GM12872 (cell line): ENCODE measurements around the gene DHRS7C.
A peak's percentile ranks its signal among the peaks of the same experiment; 100 is the strongest.

Experiments used
- CTCF ChIP-seq: IDR thresholded peaks from 3 replicates; pipeline ENCODE4 v1.5.1; 2011; ENCODE audit warnings: low read depth, mild to moderate bottlenecking, low read length, moderate library complexity; ENCODE audit not compliant: insufficient read depth

DHRS7C gene

GRCh38 chr17:9771465-9771864, 19.9 kb downstream of the DHRS7C start:
- TF ChIP-seq CTCF = no peak

DNA sequence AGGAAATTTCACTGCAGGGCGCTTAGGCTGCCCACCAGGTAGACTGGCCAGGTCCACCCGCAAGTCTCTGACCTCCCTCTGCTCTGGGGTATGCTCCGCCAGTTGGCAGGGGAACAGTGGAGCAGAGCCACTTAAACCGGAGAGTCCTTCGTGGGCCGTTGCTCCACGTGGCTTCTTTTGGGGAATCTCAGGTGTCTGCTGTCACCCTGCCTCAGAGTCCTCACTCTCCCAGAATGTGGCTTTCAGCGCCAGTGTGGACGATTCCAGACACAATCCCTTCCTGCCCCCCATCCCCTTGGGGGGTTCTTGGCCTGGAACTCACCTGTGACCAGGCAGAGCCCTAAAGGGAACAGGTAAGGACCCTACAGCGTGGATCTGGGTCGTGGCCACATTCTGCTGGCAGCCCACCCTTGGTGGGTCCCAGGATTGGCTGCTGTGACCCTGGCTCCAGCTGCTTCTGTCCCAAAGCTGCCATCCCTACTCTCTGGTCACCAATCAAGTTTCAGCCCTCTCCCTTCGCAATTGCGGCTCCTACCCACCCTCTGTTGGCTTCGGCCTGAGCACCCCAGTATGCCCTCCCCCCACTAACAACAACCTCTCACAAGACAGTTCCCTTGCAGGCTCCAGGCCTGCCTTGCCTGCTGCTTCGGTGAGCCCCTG, 22.2 kb downstream of the DHRS7C start:
- TF ChIP-seq CTCF = no peak

DNA sequence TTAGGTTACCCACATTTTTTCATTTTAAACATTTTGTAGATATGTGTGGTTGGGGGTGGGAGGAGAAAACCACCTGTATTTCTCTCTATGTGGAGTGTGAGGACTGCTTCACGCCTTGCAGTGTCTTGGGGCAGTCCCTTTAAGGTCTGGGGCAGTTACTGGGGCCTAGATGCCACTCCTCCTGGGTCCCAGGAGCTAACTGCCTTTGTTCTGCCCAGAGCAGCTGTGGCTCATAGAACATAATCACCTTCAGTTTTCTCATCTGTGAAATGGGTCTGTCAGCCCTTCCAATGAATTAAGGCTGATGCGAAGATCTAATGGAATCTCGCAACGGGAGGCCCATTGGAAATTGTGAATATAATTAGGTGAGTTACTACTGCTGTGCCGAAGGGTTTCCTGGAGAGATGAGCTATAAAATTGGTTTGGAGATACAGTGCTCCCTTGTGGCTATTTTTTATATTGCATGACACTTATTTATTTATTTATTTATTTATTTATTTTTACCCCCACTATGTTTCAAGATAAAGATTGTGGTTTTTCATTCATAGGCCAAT, 22.9 kb downstream of the DHRS7C start:
- peak; percentile 32; the same call in 1 of the 3 replicates for TF ChIP-seq CTCF

DNA sequence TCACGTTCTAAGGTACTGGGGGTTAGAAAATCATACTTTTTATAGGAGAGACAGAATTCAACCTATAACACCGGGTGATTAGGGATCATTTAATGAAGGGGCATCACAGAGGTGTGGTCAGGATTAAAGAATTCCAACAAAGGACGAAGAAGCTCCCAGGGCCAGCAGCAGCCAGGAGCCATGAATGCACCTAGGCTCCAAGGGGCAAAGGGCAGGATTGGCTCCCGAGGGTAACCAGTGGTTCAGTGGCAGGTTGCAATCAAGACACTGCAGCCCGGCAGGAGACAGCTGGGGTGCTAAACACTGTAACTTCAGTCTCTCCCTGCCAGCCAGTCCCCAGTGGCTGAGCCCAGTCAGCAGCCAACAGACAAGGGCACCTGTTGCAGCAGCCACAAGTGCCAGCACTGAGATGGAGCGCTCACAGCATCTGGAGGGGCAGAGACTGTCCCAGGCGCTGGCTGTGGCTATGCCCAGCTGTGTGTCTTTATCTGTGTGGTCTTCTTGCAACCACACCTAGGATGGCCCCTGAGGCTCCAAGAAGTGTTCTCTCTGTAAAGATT, 23.9 kb downstream of the DHRS7C start:
- 0 out of 3 replicates have a peak, but pooled peaks have one; percentile 3 for TF ChIP-seq CTCF

DNA sequence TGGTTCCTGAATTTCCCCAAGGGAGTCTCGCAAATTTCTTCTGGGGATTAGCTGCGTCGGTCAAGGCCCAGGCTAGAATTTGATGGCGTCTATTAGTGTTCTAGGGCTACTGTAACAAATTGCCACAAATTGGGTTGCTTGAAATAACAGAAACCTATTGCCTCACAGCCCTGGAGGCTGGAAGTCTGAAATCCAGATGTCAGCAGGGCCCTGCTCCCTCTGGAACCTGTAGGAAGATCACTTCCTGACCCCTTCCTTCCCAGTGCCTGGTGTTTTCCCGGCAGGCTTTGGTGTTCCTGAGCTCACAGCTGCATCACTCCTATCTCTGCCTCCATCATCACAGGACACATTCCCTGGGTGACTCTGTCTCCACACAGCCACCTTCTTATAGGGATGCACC, 24.4 kb downstream of the DHRS7C start:
- no peak for TF ChIP-seq CTCF

- TF ChIP-seq CTCF = no peak
These were observed 26.1 kb downstream of the DHRS7C start for GRCh38 chr17:9765322-9765721.

DNA sequence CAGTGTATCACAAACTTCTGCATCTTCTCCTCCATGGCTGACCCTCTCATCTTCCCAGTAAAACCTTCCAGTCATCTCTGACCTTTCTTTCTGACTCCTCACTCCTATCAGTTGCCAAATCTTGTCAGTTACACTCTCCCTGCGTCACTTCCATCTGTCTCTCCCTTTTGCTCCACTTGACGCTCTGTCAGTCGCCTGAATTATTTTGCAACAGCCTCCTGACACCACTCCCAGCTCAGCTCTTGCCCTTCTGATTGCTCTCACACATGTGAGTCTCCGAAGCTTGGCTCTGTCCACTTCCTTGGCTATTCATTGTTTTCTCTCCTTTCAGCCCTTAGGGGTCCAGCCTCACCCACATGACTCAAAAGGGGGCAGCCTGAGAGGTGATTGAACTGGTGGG, 27.7 kb downstream of the DHRS7C start:
- no peak for TF ChIP-seq CTCF
